Measurements from ENCODE around the gene RGS3.
A peak's percentile ranks its signal among the peaks of the same experiment; 100 is the strongest.
"Not testable (repeated sequence)": the region's sequence is repeated elsewhere in the genome, so short reads cannot be mapped to it uniquely, and the experiment has no call there.

The RGS3 gene

GRCh38 chr9:113467183-113467582, 3.7 kb downstream of the RGS3 start:
- no peak for DNase-seq

GRCh38 chr9:113468716-113469448, 5.4 kb downstream of the RGS3 start:
- DNase-seq, result peak; percentile 36

- DNase-seq, result no peak
Observed at GRCh38 chr9:113471143-113471542, 7.6 kb downstream of the RGS3 start.

- DNase-seq, result no peak
Observed at GRCh38 chr9:113471566-113471965, 8.0 kb downstream of the RGS3 start.

GRCh38 chr9:113472199-113472598, 8.7 kb downstream of the RGS3 start:
- no peak for DNase-seq

GRCh38 chr9:113474360-113475028, 11.0 kb downstream of the RGS3 start:
- DNase-seq, result peak; percentile 17

GRCh38 chr9:113475031-113475430, 11.5 kb downstream of the RGS3 start:
- no peak for DNase-seq

GRCh38 chr9:113475992-113476391, 12.5 kb downstream of the RGS3 start:
- DNase-seq, result no peak

GRCh38 chr9:113476511-113476916, 13.0 kb downstream of the RGS3 start:
- DNase-seq, result no peak

GRCh38 chr9:113477058-113477457, 13.5 kb downstream of the RGS3 start:
- DNase-seq, result no peak

GRCh38 chr9:113477661-113478060, 14.1 kb downstream of the RGS3 start:
- no peak for DNase-seq

- DNase-seq, result no peak
Observed at GRCh38 chr9:113479174-113479621, 15.7 kb downstream of the RGS3 start.

- no peak for DNase-seq
Observed at GRCh38 chr9:113480612-113481011, 17.1 kb downstream of the RGS3 start.

GRCh38 chr9:113481176-113481787, 17.8 kb downstream of the RGS3 start:
- DNase-seq, result peak; percentile 90

- no peak for DNase-seq
Observed at GRCh38 chr9:113482341-113482740, 18.8 kb downstream of the RGS3 start.

GRCh38 chr9:113482991-113483675, 19.6 kb downstream of the RGS3 start:
- DNase-seq, result no peak

- DNase-seq, result no peak
Observed at GRCh38 chr9:113483676-113484257, 20.2 kb downstream of the RGS3 start.

GRCh38 chr9:113484258-113484730, 20.8 kb downstream of the RGS3 start:
- peak; percentile 71 for DNase-seq

GRCh38 chr9:113485761-113486115, 22.2 kb downstream of the RGS3 start:
- no peak for DNase-seq

- DNase-seq, result no peak
Observed at GRCh38 chr9:113486327-113486726, 22.8 kb downstream of the RGS3 start.

GRCh38 chr9:113488071-113488470, 24.5 kb downstream of the RGS3 start:
- no peak for DNase-seq

GRCh38 chr9:113488490-113488889, 25.0 kb downstream of the RGS3 start:
- DNase-seq, result no peak

GRCh38 chr9:113491147-113491546, 27.6 kb downstream of the RGS3 start:
- DNase-seq, result not testable (repeated sequence)
